NK-92 treated with Interleukin-12 subunit alpha and Interleukin-12 subunit beta, amount 100 ng/mL, for 24 hours (cell line): Measurements from ENCODE around the gene ASB12.

Experiments
- DNase-seq: peaks from one replicate; lab custom pipeline; 2025; lab: John Stamatoyannopoulos, UW

ASB12 gene

DNA sequence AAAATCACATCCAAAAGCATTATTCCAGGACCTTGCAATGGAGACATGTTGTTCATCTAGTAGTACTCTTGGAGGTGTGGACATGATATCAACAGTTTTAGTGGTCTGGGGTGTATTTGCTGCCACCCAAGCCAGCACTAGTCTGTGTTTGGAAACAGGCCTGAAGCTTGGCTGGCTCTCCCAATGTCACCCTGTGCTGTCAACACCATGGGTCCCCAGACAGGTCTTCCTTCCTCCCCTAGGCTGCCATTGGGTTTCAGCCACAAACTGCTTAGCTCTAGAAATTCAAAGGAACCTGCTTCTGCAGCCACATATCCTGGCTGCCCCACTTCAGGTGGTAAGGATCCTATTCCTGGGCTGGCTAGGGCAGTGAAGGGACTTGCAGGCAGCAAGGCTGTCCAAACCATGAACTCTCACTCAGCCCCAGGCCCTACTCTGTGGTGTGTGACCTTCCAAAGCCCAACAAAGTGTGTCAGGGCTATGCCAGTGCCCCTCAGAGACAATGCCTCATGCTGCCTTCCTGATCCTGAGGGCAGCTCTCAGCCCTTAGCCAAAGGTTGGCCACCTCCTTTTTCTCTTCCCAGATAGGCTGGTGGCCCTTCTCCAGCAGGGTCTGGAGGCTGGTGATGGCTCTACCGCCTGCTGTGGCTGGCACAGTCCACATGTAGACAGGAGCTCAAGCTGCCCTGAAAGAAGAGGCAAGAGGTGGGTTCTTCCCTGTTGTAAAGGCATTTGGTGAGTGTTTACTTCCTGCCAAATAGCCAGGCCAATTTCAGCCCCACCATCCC, 43.2 kb downstream of the ASB12 start:
- DNase-seq, result no peak

DNA sequence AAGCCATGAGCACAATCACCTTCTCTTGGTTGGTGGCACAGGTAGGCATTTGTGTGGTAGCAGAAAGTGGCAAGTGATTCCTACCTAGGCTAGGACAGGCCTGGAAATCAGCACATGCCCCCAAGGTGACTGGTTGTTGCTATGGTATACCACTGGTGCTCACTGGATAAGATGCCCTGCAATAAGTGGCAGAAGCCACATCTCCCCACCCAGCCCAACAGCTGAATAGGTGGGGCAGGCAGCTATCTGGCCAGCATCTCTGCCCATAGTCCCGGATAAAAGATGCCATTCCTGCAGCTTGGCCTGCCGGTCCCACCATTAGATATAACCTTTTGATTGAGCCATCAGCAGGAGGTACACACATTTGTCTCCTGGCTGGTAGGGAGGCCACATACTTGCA, 46.0 kb downstream of the ASB12 start:
- no peak for DNase-seq

DNA sequence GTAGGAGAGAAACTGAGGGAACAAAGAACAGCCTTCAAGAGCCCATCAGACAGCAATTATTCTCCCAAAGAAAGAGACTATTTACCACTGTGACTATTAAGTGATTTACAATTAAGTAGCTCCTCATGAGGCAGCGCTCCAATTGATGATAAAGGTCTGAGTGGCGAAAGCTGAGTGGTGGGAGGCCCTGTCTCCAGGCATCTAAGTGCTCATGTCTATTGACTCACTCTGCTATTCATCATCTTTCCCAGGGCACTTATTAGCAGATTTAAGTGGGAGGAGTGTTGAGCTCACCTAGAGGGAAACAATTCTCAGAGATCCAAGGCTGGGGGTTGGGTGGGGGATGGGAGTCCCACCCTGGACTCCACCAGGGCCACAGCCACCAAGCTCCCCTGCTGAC, 48.2 kb downstream of the ASB12 start:
- DNase-seq, result no peak

DNA sequence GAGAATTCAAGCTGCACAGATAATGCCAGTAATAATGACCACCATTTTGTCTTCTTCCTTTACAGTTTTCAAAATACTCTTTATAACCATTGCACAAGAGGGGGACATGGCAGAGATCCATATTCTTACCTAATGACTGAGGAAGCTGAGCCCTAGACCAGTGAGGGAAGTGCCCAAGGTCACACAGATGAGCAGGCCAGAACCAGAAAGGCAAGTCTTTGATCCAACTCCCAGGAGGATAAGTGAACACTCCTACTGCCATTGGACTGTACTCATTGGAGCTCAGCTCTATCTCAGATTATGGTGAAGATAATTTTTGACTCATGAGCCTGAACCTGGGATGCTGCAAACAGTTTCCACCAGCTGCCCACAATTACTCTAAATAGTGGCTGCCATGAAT, 53.5 kb downstream of the ASB12 start:
- no peak for DNase-seq
